ENCODE results near the gene UMAD1. TPM values are rescaled to one million over a fixed set of nuclear protein-coding genes. Genes with fewer than 3 reads are reported as not detected.

UMAD1 gene
- total and polyA plus RNA-seq, 12 donors, result 7.4 to 77.4 (median 24.4) TPM

- Histone ChIP-seq H3K4me1 (replicated peaks in 1 of 2) (no peaks in the 10 kb centered on the region), H3K36me3 (replicated peaks in 1 of 2) (no peaks in the 10 kb centered on the region), H3K9me3 (replicated peaks in 1 of 3) (no peaks in the 10 kb centered on the region), H3K27me3 (no peaks in the 10 kb centered on the region), H3K4me3 (no peak overlapping the region), H3K27ac (no peak overlapping the region)
- WGBS, 4 donors, result 92 to 100% (median 94%) methylated on average over 1 of the region's 1 CpG
- peak in 3 of 7 donors; percentile 9 to 24 (median 17) for DNase-seq
- intact Hi-C loops (cut with DNase I), result no loop called here
- no peak for TF ChIP-seq CTCF (IDR thresholded peaks at IDR 0.05)
- no peak for TF ChIP-seq POLR2A (IDR thresholded peaks at IDR 0.05)
Observed at GRCh38 chr7:7870555-7870954, 230.0 kb downstream of the UMAD1 start.

- Histone ChIP-seq H3K4me3 (no peak overlapping the region), H3K9me3 (replicated peaks in 1 of 3) (no peaks in the 10 kb centered on the region), H3K27me3 (no peaks in the 10 kb centered on the region), H3K27ac (no peak overlapping the region), H3K36me3 (replicated peaks in 1 of 2) (no peaks in the 10 kb centered on the region), H3K4me1 (replicated peaks in 1 of 2) (no peaks in the 10 kb centered on the region)
- TF ChIP-seq POLR2A (IDR thresholded peaks at IDR 0.05), result no peak
- no peak for TF ChIP-seq CTCF (IDR thresholded peaks at IDR 0.05)
- no peak for DNase-seq
- intact Hi-C loops (cut with DNase I), result no loop called here
- 96 to 98% (median 97%) methylated on average over 1 of the region's 1 CpG for whole genome bisulfite sequencing, 4 donors
Observed at GRCh38 chr7:7876419-7876818, 235.9 kb downstream of the UMAD1 start.

GRCh38 chr7:7881581-7881980, 241.0 kb downstream of the UMAD1 start:
- no peak overlapping the region for H3K27ac ChIP-seq
- no peaks in the 10 kb centered on the region for H3K27me3 ChIP-seq
- whole genome bisulfite sequencing, 4 donors, result 91 to 99% (median 97%) methylated on average over 6 of the region's 6 CpGs
- intact Hi-C loops (cut with DNase I), result no loop called here
- H3K4me3 ChIP-seq, result no peak overlapping the region
- peaks cover 0 to 4% of the 10 kb centered on the region in 2 donors for H3K4me1 ChIP-seq (replicated peaks in 1 of 2)
- no peaks in the 10 kb centered on the region for H3K9me3 ChIP-seq (replicated peaks in 1 of 3)
- H3K36me3 ChIP-seq (replicated peaks in 1 of 2), result no peaks in the 10 kb centered on the region
- no peak for TF ChIP-seq POLR2A (IDR thresholded peaks at IDR 0.05)
- TF ChIP-seq CTCF (IDR thresholded peaks at IDR 0.05), result no peak
- DNase-seq, result no peak

GRCh38 chr7:7882888-7883287, 242.3 kb downstream of the UMAD1 start:
- TF ChIP-seq POLR2A (IDR thresholded peaks at IDR 0.05) (no peak), CTCF (IDR thresholded peaks at IDR 0.05) (no peak)
- WGBS, 4 donors, result 81 to 95% (median 91%) methylated on average over 2 of the region's 2 CpGs

More at GRCh38 chr7:7882888-7883287, 242.3 kb downstream of the UMAD1 start:
- no peaks in the 10 kb centered on the region for H3K27me3 ChIP-seq
- intact Hi-C loops (cut with DNase I), result no loop called here
- peaks cover 0 to 4% of the 10 kb centered on the region in 2 donors for H3K4me1 ChIP-seq (replicated peaks in 1 of 2)
- no peaks in the 10 kb centered on the region for H3K9me3 ChIP-seq (replicated peaks in 1 of 3)
- no peak overlapping the region for H3K4me3 ChIP-seq
- H3K27ac ChIP-seq, result no peak overlapping the region
- no peaks in the 10 kb centered on the region for H3K36me3 ChIP-seq (replicated peaks in 1 of 2)
- no peak for DNase-seq
